Activated CD8-positive, alpha-beta memory T cell treated with anti-CD3 and anti-CD28 coated beads, Interleukin-2, amount 10 ng/mL, durations not matched to agents 7 days and 5 days (primary cell): ENCODE results near the gene OXSR1. TPM values are rescaled to one million over a fixed set of nuclear protein-coding genes. Genes with fewer than 3 reads are reported as not detected.
A peak's percentile ranks its signal among the peaks of the same experiment; 100 is the strongest.
"Not testable (repeated sequence)": the region's sequence is repeated elsewhere in the genome, so short reads cannot be mapped to it uniquely, and the experiment has no call there.

Experiments used
- ATAC-seq: fragments of 150-1000 bp; cut with Tn5 transposase; one replicate; pipeline ENCODE4 v1.10.0; 2021; ENCODE audit warnings: moderate library complexity
- CTCF ChIA-PET: fragments of 350-600 bp; sonication (Branson Sonifier 250); formaldehyde crosslinking; loops from one replicate; lab custom pipeline; 2021; ENCODE audit warnings: antibody characterized with exemption; lab: Charles Lee
- DNase-seq: peaks from one replicate; pipeline ENCODE4 v3.0.0-alpha.2; 2020
- H3K27ac Mint-ChIP-seq: one replicate; pipeline ENCODE4 v1.8.0; 2021; ENCODE audit warnings: mild to moderate bottlenecking, mixed read lengths
- H3K27me3 Mint-ChIP-seq: one replicate; pipeline ENCODE4 v1.8.0; 2021; ENCODE audit warnings: mixed read lengths
- H3K36me3 Mint-ChIP-seq: one replicate; pipeline ENCODE4 v1.8.0; 2021; ENCODE audit warnings: mild to moderate bottlenecking, mixed read lengths
- H3K4me1 Mint-ChIP-seq: one replicate; pipeline ENCODE4 v1.8.0; 2021; ENCODE audit warnings: mixed read lengths
- H3K4me3 Mint-ChIP-seq: one replicate; pipeline ENCODE4 v1.8.0; 2021; ENCODE audit warnings: mild to moderate bottlenecking, moderate library complexity, mixed read lengths
- H3K9me3 Mint-ChIP-seq: one replicate; pipeline ENCODE4 v1.8.0; 2022; ENCODE audit warnings: low read depth, mixed read lengths
- total RNA-seq, 2 experiments: library from RNA; stranded (reverse); gene quantifications; one replicate each; pipeline ENCODE4 v1.2.3, GENCODE V29; 2021

The OXSR1 gene
- total RNA-seq, 2 experiments from 2014 or later = 47.8 to 56.3 TPM

DNA sequence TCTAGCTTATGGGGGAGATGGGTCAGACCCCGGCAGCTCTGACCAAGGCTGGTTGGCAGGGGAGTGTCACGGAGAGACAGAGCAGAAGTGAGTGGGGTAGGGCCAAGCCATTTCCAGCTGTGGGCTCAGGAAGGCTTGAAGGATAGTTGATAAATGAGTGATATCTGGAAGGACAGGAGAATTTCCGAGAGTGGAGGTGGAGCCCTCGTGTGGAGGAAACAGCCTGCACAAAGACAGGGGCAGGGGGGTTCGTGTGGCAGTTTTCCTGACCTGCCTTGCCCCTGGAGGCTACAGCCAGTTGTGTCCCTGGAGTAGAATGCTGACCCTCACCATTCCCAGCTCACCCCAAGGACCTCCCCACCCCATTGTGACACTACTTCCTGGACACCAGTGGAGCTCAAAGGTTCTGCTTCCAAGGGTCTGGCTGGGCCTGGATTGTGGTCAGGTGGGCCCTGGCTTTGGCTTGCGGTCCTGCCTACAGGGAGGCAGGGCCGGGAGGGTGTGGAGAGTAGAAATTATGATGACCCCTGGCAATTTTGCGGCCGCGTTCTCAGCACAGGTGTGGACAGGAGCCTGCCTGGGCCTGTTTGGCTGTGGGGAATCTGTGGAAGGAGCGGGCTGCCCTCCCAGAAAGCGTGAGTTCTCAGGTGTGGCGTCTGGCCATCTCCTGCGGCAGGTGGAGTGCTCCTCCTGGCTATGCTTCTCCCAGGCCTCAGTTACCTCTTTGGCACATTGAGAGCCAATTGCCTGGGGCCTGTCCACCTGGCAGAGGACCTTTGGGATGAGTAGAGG, 116.8 kb downstream of the OXSR1 start, which contains the start of gene SLC22A14:
SLC22A14 (plus strand) TSS at position 400 of the 792 bp plus-strand sequence. CDS start 23,733 bp downstream, outside the sequence.
- Mint-ChIP-seq H3K36me3 (no peaks in the 10 kb centered on the region), H3K9me3 (no peaks in the 10 kb centered on the region), H3K4me1 (no peaks in the 10 kb centered on the region), H3K4me3 (no peak within 1 kb of the TSS), H3K27ac (no peak within 1 kb of the TSS), H3K27me3 (no peaks in the 10 kb centered on the region)
- CTCF ChIA-PET = no interaction called here
- DNase-seq (no peak), ATAC-seq (no peak)

DNA sequence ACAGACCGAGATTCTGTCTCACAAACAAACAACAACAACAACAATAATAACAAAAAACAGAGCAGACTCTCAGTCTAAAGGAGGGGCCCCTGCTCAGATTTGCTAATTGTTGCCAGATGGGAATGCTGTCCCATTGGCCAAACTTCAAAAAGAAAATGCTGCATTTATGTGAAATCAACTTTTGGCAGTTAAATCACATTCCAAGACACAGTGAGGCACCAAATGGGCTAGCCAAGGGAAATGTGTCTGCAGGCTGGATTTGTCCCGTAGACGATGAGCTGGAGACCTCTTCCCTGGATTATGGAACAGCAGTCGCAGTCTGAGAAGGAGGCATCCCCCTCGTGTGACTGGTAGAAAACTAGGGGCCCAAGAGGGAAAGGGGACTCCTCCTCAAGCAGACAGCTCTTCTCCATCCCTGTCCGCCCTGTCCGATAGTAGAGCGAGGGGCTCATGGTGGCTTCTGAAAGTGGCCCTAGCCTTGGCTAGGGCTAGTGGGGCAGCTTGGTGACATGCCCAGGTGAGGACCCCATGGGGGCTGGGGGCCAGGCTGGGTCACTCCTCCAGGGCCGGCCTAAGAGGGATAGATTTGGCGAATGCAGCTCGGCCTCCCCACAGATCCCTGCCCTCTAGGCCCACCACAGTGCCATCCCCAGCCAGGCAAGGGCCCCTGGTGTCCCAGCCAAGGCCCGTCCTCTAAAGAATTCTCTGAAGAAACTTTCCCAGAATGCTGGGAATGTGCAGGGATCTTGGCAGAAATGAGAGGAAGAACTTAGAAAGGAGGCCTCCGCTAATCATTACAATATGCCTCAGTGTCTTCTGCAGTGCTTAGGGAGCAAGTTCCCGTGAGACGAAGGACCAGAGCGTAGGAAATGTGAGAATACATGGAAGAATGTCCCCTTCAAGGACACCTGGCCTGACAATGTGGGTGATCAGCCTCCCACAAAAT, 118.7 kb downstream of the OXSR1 start:
- DNase-seq (no peak), ATAC-seq (no peak)
- Mint-ChIP-seq H3K4me3 (no peak overlapping the region), H3K36me3 (no peaks in the 10 kb centered on the region), H3K27me3 (peaks cover 2% of the 10 kb centered on the region), H3K27ac (no peak overlapping the region), H3K9me3 (no peaks in the 10 kb centered on the region), H3K4me1 (no peaks in the 10 kb centered on the region)
- CTCF ChIA-PET = no interaction called here

DNA sequence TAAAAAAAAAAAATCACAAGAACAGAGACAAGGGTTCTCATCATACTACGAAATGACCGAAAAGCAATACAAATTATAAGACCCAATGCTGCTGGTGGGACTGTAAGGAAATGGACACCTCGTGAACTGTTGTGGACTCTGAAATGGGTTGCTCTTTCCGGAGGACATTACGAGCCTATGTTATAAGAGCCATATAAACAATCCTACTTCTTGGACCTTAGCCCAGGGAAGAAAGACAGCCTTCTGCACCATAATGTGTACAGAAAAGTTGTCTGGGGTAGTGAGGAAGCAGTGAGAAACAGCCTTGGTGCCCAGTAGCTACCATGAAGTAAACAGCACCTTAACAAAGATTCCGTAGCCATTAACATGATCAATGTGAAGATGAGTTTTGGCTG, 119.4 kb downstream of the OXSR1 start:
- Mint-ChIP-seq H3K4me3 (no peak overlapping the region), H3K27ac (no peak overlapping the region), H3K27me3 (peaks cover 2% of the 10 kb centered on the region), H3K4me1 (no peaks in the 10 kb centered on the region), H3K36me3 (no peaks in the 10 kb centered on the region), H3K9me3 (no peaks in the 10 kb centered on the region)
- no peak for DNase-seq
- ATAC-seq = no peak
- CTCF ChIA-PET = no interaction called here

DNA sequence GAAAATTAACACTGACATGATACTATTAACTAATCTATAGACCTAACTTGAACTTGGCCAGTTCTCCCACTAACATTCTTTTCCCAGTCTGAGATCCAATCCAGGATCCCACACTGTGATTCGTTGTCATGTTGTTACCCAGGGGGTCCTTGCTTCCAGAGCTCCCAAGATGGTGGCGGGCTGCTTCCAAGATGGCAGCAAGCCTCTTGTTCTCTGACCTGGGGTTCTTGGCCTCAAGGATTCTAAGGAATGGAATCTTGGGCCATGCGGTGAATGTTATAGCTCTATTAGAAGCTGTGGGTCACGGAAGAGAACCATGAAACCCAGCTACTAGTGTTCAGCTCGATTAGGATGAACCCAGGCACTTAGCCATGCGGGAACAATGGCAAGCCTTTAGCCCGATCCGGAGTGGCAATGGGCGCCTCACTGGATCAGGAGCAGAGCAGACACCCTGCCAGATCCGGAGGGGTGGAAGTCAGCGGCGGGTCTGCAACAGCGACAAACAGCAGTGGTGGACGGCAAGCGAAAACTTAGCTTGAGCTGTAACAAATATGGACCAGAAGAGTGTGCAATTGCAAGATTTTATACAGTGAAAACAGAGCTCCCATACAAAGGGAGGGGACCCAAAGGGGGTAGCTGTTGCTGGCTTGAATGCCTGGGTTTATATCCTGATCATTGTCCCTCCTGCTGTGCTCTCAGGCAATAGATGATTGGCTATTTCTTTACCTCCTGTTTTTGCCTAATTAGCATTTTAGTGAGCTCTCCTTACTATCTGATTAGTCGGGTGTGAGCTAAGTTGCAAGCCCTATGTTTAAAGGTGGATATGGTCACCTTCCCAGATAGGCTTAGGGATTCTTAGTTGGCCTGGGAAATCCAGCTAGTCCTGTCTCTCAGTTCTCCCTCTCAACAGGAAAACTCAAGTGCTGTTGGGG, 124.2 kb downstream of the OXSR1 start:
- H3K4me1 Mint-ChIP-seq, H3K4me3 Mint-ChIP-seq, CTCF ChIA-PET, ATAC-seq, H3K9me3 Mint-ChIP-seq, H3K36me3 Mint-ChIP-seq, H3K27ac Mint-ChIP-seq, H3K27me3 Mint-ChIP-seq: not testable (repeated sequence)
- peak; percentile 9 for DNase-seq

DNA sequence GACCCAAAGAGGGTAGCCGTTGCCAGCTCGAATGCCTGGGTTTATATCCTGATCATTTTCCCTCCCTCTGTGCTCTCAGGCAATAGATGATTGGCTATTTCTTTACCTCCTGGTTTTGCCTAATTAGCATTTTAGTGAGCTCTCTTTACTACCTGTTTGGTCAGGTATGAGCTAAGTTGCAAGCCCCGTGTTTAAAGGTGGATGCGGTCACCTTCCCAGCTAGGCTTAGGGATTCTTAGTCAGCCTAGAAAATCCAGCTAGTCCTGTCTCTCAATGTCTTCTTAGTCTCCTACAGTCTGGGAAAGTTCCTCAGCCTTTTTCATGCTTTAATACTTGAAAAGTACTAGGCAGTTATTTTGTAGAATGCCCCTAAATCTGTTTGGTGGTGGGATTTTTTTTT, 131.7 kb downstream of the OXSR1 start:
- H3K36me3 Mint-ChIP-seq, ATAC-seq, H3K4me3 Mint-ChIP-seq, H3K9me3 Mint-ChIP-seq, H3K4me1 Mint-ChIP-seq, DNase-seq, H3K27ac Mint-ChIP-seq: not testable (repeated sequence)
- CTCF ChIA-PET = interaction anchor here (1.4 to 1.5 kb wide), 2 partner anchors 50 to 132 kb away, joined by 3 to 5 read pairs; partner anchors contain the start of genes OXSR1 and XYLB
- peaks cover 27% of the 10 kb centered on the region for H3K27me3 Mint-ChIP-seq

DNA sequence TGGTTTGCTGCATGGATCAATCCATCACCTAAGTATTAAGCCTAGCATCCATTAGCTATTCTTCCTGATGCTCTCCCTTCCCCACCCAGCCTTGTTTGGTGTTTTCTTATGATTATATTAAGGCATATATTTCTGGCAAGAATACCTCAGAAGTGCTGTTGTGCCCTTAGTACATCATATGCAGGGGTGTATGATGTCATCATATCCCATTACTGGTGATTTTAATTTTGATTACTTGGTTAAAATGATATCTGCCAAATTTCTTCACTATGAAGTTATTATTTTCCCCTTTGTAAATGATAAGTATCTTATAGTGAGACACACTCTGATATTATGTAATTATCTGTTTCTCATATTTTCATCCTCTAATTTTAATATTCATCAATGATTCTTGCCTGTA, 132.2 kb downstream of the OXSR1 start:
- peaks cover 27% of the 10 kb centered on the region for H3K27me3 Mint-ChIP-seq
- no peak overlapping the region for H3K4me3 Mint-ChIP-seq
- no peaks in the 10 kb centered on the region for H3K9me3 Mint-ChIP-seq
- no peaks in the 10 kb centered on the region for H3K36me3 Mint-ChIP-seq
- no peak for DNase-seq
- peaks cover 2% of the 10 kb centered on the region for H3K4me1 Mint-ChIP-seq
- CTCF ChIA-PET = interaction anchor here (1.2 to 1.5 kb wide), 4 partner anchors 132 to 323 kb away, joined by 3 to 10 read pairs (median 6); partner anchors contain the start of gene OXSR1
- no peak overlapping the region for H3K27ac Mint-ChIP-seq
- ATAC-seq = no peak

DNA sequence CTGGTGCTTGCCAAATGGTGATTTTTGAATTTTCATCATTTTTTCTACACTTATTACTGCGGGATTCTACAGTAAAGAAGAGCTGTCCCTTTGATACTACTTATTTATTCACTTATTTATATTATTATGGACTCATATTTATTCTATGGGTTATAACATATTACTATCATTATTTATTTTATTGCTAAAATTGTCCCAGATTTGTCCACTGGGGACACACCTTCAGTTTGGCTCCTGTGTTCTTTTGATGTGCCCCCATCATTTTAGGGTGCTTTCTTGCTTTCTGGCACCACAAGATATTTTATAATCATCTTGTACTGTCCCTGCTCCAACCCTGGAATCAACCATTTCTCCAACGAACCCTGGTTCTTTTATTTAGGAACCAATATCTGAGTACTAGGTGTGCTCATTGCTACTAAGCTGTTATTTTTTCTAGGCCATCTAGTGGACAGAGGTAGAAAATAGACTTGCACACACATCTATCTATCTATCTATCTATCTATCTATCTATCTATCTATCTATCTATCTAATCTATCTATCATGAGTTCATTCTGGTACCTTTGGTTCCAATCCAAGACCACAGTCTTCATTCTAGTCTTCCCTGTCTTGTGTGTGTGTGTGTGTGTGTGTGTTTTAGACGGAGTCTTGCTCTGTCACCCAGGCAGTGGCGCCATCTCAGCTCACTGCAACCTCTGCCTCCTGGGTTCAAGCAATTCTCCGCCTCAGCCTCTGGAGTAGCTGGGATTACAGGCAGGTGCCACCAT, 132.8 kb downstream of the OXSR1 start:
- H3K4me3 Mint-ChIP-seq = no peak overlapping the region
- H3K36me3 Mint-ChIP-seq = no peaks in the 10 kb centered on the region
- CTCF ChIA-PET = interaction anchor here (0.7 to 1.9 kb wide), 6 partner anchors 10 to 324 kb away, joined by 3 to 10 read pairs (median 4); partner anchors contain the start of gene XYLB
- ATAC-seq (no peak), DNase-seq (peak; percentile 7)
- H3K4me1 Mint-ChIP-seq = peaks cover 2% of the 10 kb centered on the region
- H3K9me3 Mint-ChIP-seq = no peaks in the 10 kb centered on the region
- peaks cover 27% of the 10 kb centered on the region for H3K27me3 Mint-ChIP-seq
- no peak overlapping the region for H3K27ac Mint-ChIP-seq

Other genes starting within 250 kb of the OXSR1 start
- 10 to 100 TPM; 15.4 to 18.3 TPM for gene VILL, start 174.8 kb upstream of the OXSR1 start, total RNA-seq
- gene PLCD1, start 135.9 kb upstream of the OXSR1 start, total RNA-seq = 10 to 100 TPM; 12.3 to 20.6 TPM
- gene DLEC1, start 126.3 kb upstream of the OXSR1 start, total RNA-seq = 1 to 10 TPM in 1 of 2 experiments, under 1 TPM in 1; 0.26 to 1.1 TPM
- 10 to 100 TPM; 91.3 to 91.7 TPM for gene ACAA1, start 28.4 kb upstream of the OXSR1 start, total RNA-seq
- 10 to 100 TPM; 69.3 to 70.3 TPM for gene MYD88, start 26.9 kb upstream of the OXSR1 start, total RNA-seq
- 1 to 10 TPM in 1 of 2 experiments, under 1 TPM in 1; 0.47 to 1.1 TPM for gene SLC22A13, start 100.3 kb downstream of the OXSR1 start, total RNA-seq
- gene SLC22A14, start 116.8 kb downstream of the OXSR1 start, total RNA-seq = not detected
- 1 to 10 TPM; 5.2 to 6.9 TPM for gene XYLB, start 181.2 kb downstream of the OXSR1 start, total RNA-seq